Adipose tissue (tissue), 3 donors: ENCODE data around the gene JTB. TPM values are rescaled to one million over a fixed set of nuclear protein-coding genes. Genes with fewer than 3 reads are reported as not detected.

Source experiments
- H3K27ac ChIP-seq: one replicate; pipeline ENCODE4 v1.5.1; 2013; ENCODE audit warnings: low read depth, low read length
- WGBS, 3 donors: extraction: QIAGEN DNeasy Blood & Tissue Kit; methylation state at CpG; one replicate each; pipeline ENCODE4 v1.1.7; 2013; 5-methylcytosine and 5-hydroxymethylcytosine counted together
- polyA plus RNA-seq, 3 donors: library from polyadenylated mRNA; stranded (reverse); fragments of 200-250 nt; gene quantifications; one replicate each; pipeline ENCODE4 v1.2.3, GENCODE V29; 2013
- donor health status: healthy with polysubstance abuse.
- donor health status: Bipolar disorder and iron deficiency.
- donor health status: healthy.

The JTB gene
- polyA plus RNA-seq, 3 donors = 159 to 196 (median 178) TPM

DNA sequence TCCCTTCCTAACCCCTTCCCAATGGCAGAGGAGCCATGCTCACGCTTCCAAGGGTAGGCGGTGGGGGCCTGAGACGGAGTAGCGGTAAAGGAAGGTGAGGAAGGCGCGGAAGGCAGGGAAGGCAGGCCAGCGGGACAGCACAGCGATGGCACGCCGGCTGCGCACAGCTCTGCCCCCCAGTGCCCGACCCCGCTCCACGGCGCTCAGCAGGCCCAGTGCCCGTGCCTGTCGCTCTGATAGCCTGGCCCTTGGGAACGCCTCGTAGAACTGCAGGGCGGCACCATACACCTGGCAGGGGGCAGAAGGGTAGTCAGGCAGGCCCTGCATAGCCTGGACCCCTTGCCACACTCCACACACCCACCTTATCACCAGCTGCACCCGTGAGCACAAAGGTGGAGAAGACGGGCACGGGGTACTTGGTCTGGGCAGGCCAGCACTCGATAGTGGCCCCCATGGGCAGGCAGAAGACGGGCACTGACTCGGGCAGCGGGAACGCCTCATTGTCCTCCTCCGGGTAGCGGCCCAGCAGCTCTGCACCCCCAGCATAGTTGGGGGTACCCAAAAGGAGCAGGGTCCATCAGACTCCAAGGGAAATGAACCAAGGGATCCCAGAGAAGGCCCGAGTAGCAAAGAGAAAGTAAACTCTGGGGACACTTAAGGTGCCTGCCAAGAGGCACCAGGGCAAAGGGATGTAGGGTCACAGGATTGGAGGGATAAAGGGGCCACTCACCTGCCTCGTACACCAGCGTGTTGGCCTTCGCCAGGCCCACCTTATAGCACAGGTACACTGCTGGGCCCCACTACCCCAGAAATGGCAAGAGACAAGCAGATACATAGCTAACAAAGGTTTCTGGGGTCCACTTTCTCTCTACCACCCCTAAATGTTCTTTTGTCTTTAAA lies 35.4 kb downstream of the JTB start:
- 94 to 96% (median 95%) methylated on average over 32 to 34 of the region's 34 CpGs for WGBS, 3 donors
- no peak overlapping the region for H3K27ac ChIP-seq

DNA sequence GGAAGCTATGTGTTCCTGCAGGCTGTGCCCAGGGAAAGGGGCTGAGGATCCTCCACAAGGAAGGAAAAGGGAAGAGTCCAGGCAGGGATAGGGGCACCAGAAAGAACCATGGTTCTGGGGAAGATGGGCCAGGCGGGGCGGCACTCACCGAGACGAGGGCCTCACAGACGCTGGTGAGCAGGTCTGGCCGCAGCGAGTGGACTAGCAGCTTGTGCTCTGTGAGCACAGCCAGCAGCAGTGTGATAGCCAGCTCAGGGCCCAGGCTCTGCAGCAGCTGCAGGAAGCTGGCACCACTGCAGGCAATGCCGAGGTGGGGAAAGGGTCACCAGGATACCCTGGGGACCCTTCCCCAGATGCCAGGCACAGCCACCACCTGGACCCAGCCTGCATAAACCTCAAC lies 36.7 kb downstream of the JTB start:
- H3K27ac ChIP-seq = no peak overlapping the region
- WGBS, 3 donors = 92 to 96% (median 92%) methylated on average over 8 of the region's 8 CpGs

- 89 to 96% (median 95%) methylated on average over 12 of the region's 12 CpGs for WGBS, 3 donors
- H3K27ac ChIP-seq = no peak overlapping the region
These were observed 38.0 kb downstream of the JTB start for GRCh38 chr1:153939476-153939875.

DNA sequence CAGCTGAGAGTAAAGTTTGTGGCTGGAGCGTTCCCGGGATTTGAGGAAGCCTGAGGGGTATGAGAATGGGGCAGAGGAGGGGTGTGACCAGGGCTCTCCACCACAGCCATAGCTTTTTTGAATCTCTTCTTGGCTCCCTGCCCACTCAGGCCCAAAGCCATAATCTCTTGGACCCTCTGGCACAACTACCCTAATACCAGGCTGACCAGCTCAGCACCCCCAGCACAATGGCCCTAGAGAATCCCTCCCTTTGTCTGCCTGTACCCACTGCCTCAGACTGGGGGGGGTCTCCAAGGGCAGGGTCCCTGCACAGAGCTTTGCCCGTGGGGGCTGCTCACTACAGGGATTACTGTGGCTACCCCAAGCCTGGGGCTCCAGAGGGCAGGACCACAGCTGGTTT lies 38.5 kb downstream of the JTB start:
- H3K27ac ChIP-seq = no peak overlapping the region
- WGBS, 3 donors = 74 to 90% (median 89%) methylated on average over 3 of the region's 3 CpGs

GRCh38 chr1:153937331-153937730 lies 40.1 kb downstream of the JTB start:
- WGBS, 3 donors = 96 to 98% (median 97%) methylated on average over 10 of the region's 10 CpGs
- H3K27ac ChIP-seq = no peak overlapping the region

DNA sequence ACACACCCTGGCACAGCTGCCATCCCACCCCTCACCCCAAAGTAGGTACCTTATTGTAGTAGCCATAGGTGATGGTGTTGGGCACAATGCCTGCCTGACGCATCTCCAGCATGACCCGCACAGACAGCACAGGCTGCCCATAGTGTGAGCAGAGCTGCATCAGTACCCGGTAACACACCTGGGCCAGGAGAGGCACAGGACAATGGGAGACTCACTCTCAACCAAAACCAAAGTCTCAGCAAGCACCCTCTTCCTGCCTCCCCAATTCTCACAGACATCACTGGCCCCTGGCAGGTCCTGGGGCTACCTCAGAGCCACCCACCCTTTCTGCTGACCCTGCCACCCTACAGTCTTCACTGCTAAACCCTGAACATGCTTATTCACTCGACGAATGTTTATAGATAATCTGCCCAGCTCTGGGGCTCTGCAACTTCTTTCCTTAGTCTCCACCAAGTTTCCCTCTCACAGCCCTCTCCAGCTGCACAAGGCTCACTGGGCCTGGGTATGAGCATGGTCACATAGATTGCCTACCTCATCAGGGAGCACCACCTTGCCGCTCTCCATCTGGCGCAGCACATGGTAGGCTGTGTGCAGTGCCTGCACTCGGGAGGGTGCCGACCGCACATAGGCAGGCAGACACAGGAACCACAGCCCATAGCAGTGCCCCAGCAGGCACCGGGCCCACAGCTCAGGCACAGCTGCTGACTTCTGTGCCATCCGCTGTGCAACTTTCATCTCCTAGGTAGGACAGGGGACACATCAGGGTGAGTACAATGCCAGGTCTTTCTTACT lies 41.3 kb downstream of the JTB start:
- 95 to 97% (median 97%) methylated on average over 12 of the region's 12 CpGs for WGBS, 3 donors
- no peak overlapping the region for H3K27ac ChIP-seq

- 93 to 96% (median 95%) methylated on average over 9 of the region's 9 CpGs for WGBS, 3 donors
These were observed 42.7 kb downstream of the JTB start for GRCh38 chr1:153934746-153935145.

DNA sequence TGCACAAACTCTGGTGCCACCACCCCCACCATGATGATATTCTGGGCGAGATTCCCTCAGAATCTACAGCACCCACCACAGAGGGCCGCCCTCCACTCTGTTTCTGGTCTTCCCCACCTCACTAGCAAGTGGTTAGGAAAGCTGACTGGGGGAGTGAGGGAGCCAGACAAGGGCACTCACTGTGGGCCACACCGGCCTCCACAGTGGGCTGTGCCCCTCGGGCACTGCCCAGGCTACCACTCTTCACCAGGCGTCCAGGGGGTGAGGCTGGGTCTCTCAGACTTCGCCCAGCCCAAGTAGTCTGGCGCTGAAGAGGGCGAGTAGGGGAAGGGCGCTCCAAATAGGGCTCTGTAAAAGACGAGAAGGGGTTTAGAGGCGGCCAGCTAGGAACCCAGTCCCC lies 43.5 kb downstream of the JTB start:
- 91 to 97% (median 96%) methylated on average over 11 of the region's 11 CpGs for WGBS, 3 donors
- H3K27ac ChIP-seq = no peak overlapping the region

More at GRCh38 chr1:153934746-153935145, 42.7 kb downstream of the JTB start:
- H3K27ac ChIP-seq = no peak overlapping the region

DNA sequence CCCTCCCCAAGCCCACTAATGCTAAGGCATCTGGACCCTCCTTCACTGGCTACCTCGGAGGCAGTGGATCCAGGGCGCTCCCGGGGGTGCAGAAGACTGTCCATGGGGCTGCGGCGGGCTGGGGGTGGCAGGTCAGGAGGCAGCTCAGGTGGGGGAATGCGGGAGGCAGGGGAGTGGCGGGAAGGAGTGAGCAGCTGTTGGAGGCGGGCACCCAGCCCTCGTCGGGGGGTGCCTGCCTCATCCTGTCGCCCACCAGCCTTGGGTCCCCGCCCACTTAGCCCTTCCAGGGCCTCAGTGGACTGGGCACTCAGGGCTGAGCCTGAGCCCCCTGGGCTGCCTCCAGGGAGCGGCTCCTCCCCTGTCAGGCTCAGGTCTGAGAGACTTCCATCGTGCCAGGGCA lies 44.0 kb downstream of the JTB start:
- 89 to 99% (median 90%) methylated on average over 10 to 14 of the region's 14 CpGs for WGBS, 3 donors
- no peak overlapping the region for H3K27ac ChIP-seq

GRCh38 chr1:153932156-153933131 lies 45.0 kb downstream of the JTB start:
- 94 to 97% (median 95%) methylated on average over 18 of the region's 18 CpGs for WGBS, 3 donors
- no peak overlapping the region for H3K27ac ChIP-seq

- 81 to 89% (median 83%) methylated on average over 14 of the region's 14 CpGs for WGBS, 3 donors
- H3K27ac ChIP-seq = no peak overlapping the region
These were observed 47.2 kb downstream of the JTB start for GRCh38 chr1:153929981-153930948.

DNA sequence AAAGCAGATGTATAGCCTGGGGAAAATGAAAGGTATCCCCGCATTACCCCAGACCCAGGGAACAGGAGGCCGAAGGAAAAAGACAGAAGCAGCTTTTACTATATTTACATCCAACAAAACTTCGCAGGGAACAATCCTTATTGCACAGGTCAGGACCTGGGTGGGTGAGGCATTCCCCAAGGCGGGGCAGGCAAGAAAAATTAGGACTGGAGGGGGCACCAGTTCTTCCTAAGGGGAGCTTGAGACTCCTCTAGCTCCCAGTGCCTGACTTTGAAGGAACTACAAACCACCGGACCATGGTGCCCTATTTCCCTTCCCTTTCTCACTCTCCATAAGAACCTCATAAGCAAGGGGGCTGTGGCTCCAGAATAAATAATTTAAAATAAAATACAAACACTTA lies 48.0 kb downstream of the JTB start:
- WGBS, 3 donors = 84 to 89% (median 86%) methylated on average over 5 of the region's 5 CpGs
- H3K27ac ChIP-seq = no peak overlapping the region

GRCh38 chr1:153928791-153929341 lies 48.6 kb downstream of the JTB start:
- 47 to 74% (median 57%) methylated on average over 4 of the region's 4 CpGs for WGBS, 3 donors
- no peak overlapping the region for H3K27ac ChIP-seq

DNA sequence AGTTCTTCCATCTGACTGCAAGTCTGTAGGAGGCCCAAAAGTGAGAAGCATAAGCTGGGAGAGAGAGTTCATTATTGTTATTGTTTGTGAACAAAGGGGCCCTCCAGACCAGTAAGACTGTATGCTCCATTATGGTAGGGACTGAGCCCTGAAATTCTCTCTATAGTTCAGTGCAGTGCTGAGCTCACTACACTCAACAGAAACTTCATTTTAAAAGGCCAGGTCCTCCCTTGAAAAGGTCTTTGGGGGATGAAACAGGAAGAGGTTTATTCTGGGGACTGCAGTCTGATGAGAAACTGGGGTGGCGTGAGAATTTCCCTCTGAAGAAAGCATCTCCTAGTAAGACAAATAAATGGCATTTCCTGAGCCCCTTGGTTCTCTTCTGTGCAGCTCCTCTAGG lies 49.2 kb downstream of the JTB start:
- 57 to 91% (median 83%) methylated on average over 1 of the region's 1 CpG for WGBS, 3 donors
- no peak overlapping the region for H3K27ac ChIP-seq

DNA sequence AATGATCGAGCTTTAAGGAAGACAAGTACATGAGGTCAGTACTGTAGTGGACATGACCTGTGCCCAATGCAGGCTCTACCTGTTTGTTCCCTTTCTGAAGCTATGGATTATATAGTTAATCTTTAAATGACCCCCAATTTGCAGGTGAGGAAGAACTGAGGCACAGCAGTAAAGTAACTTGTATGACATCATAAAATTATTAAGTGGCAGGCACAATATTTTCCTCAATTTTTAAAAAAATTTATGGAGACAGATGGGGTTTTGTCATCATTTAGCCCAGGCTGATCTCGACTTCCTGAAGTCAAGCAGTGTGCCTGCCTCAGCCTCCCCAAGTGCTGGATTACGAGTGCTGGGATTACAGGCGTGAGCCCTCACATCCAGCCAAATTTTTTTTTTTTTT lies 51.1 kb downstream of the JTB start:
- WGBS, 3 donors = 78 to 87% (median 84%) methylated on average over 4 of the region's 4 CpGs
- H3K27ac ChIP-seq = no peak overlapping the region
